ENCODE results near the gene CPNE5.
A peak's percentile ranks its signal among the peaks of the same experiment; 100 is the strongest.

The CPNE5 gene

GRCh38 chr6:36884610-36885009 lies 45.4 kb upstream of the CPNE5 start:
- no CpG with 5 or more reads among the region's 3 CpGs for WGBS (ENCODE audit: extremely low coverage, insufficient coverage, insufficient read length)
- no peak overlapping the region for H3K4me2 ChIP-seq (ENCODE audit: low read length)

GRCh38 chr6:36875250-36875633 lies 36.0 kb upstream of the CPNE5 start:
- Histone ChIP-seq H3K27ac (ENCODE audit: low read depth, low read length) (no peak overlapping the region), H2BK5ac (ENCODE audit: low read depth, low read length, poor library complexity) (no peak overlapping the region), H3K4me2 (ENCODE audit: low read length) (peak overlapping the region; percentile 79), H3K4ac (ENCODE audit: low read depth, low read length) (no peak overlapping the region), H3K27me3 (ENCODE audit: insufficient read depth, low read length) (no peaks in the 10 kb centered on the region), H3K23ac (ENCODE audit: low read length) (no peak overlapping the region), H3K79me1 (ENCODE audit: low read length) (peaks cover 5% of the 10 kb centered on the region), H2AFZ (ENCODE audit: insufficient read depth, low read length, poor library complexity) (no peak overlapping the region), H3K14ac (ENCODE audit: low read length) (no peak overlapping the region), H4K91ac (ENCODE audit: low read depth, low read length) (no peak overlapping the region), H3K36me3 (ENCODE audit: control insufficient read depth in 1 of 2, insufficient read depth in 2 of 2, low read length in 2 of 2) (peaks cover 0 to 2% of the 10 kb centered on the region in 2 experiments), H3K4me3 (ENCODE audit: low read depth, low read length) (no peak overlapping the region), H3K9me3 (ENCODE audit: insufficient read depth, low read depth, low read length) (no peaks in the 10 kb centered on the region), H2AK5ac (ENCODE audit: low read length) (no peak overlapping the region), H3K18ac (ENCODE audit: low read length) (no peak overlapping the region), H3K4me1 (ENCODE audit: control insufficient read depth in 1 of 2, insufficient read depth in 2 of 2, low read length in 2 of 2) (peaks cover 2 to 6% of the 10 kb centered on the region in 2 experiments), H3K9ac (ENCODE audit: low read length) (no peak overlapping the region), H3K79me2 (ENCODE audit: control insufficient read depth, insufficient read depth, low read length, poor library complexity) (peaks cover 4% of the 10 kb centered on the region), H4K8ac (ENCODE audit: low read depth, low read length) (peak overlapping the region; percentile 41), H4K12ac (ENCODE audit: low read depth, low read length) (no peak overlapping the region), H2BK12ac (ENCODE audit: low read length) (no peak overlapping the region), H2BK120ac (ENCODE audit: insufficient read depth, low read length, poor library complexity) (no peak overlapping the region)
- no CpG with 5 or more reads among the region's 6 CpGs for WGBS (ENCODE audit: extremely low coverage, insufficient coverage, insufficient read length)
- no peak for DNase-seq

More at GRCh38 chr6:36884610-36885009, 45.4 kb upstream of the CPNE5 start:
- Histone ChIP-seq H3K79me2 (ENCODE audit: control insufficient read depth, insufficient read depth, low read length, poor library complexity) (peaks cover 3% of the 10 kb centered on the region), H2BK120ac (ENCODE audit: insufficient read depth, low read length, poor library complexity) (no peak overlapping the region), H3K4me1 (ENCODE audit: control insufficient read depth in 1 of 2, insufficient read depth in 2 of 2, low read length in 2 of 2) (peaks cover 0 to 4% of the 10 kb centered on the region in 2 experiments), H3K18ac (ENCODE audit: low read length) (no peak overlapping the region), H3K23ac (ENCODE audit: low read length) (no peak overlapping the region), H3K14ac (ENCODE audit: low read length) (no peak overlapping the region), H4K8ac (ENCODE audit: low read depth, low read length) (no peak overlapping the region), H3K4ac (ENCODE audit: low read depth, low read length) (no peak overlapping the region), H3K4me3 (ENCODE audit: low read depth, low read length) (no peak overlapping the region), H2BK5ac (ENCODE audit: low read depth, low read length, poor library complexity) (no peak overlapping the region), H2AFZ (ENCODE audit: insufficient read depth, low read length, poor library complexity) (no peak overlapping the region), H2AK5ac (ENCODE audit: low read length) (no peak overlapping the region), H3K79me1 (ENCODE audit: low read length) (peaks cover 6% of the 10 kb centered on the region), H2BK12ac (ENCODE audit: low read length) (no peak overlapping the region), H4K12ac (ENCODE audit: low read depth, low read length) (no peak overlapping the region), H3K36me3 (ENCODE audit: control insufficient read depth in 1 of 2, insufficient read depth in 2 of 2, low read length in 2 of 2) (no peaks in the 10 kb centered on the region), H3K27ac (ENCODE audit: low read depth, low read length) (no peak overlapping the region), H3K9ac (ENCODE audit: low read length) (no peak overlapping the region), H4K91ac (ENCODE audit: low read depth, low read length) (no peak overlapping the region), H3K9me3 (ENCODE audit: insufficient read depth, low read depth, low read length) (no peaks in the 10 kb centered on the region), H3K27me3 (ENCODE audit: insufficient read depth, low read length) (no peaks in the 10 kb centered on the region)
- no peak for DNase-seq

- no peak within 1 kb of the TSS for H3K23ac ChIP-seq (ENCODE audit: low read length)
- no CpG with 5 or more reads among the region's 54 CpGs for WGBS (ENCODE audit: extremely low coverage, insufficient coverage, insufficient read length)
Measured at GRCh38 chr6:36874443-36875249, 35.4 kb upstream of the CPNE5 start, which contains the start of gene PPIL1. PPIL1 (minus strand) TSS chr6:36874803; CDS start chr6:36874772, 31 bp downstream.

GRCh38 chr6:36873612-36874442 lies 34.6 kb upstream of the CPNE5 start:
- Histone ChIP-seq H3K4me1 (ENCODE audit: control insufficient read depth in 1 of 2, insufficient read depth in 2 of 2, low read length in 2 of 2) (peaks cover 2 to 6% of the 10 kb centered on the region in 2 experiments), H2BK120ac (ENCODE audit: insufficient read depth, low read length, poor library complexity) (no peak overlapping the region), H3K9ac (ENCODE audit: low read length) (peak overlapping the region; percentile 83), H3K4me3 (ENCODE audit: low read depth, low read length) (peak overlapping the region; percentile 95), H3K9me3 (ENCODE audit: insufficient read depth, low read depth, low read length) (no peaks in the 10 kb centered on the region), H3K27ac (ENCODE audit: low read depth, low read length) (no peak overlapping the region), H3K4ac (ENCODE audit: low read depth, low read length) (peak overlapping the region; percentile 76), H3K4me2 (ENCODE audit: low read length) (peak overlapping the region; percentile 79), H3K36me3 (ENCODE audit: control insufficient read depth in 1 of 2, insufficient read depth in 2 of 2, low read length in 2 of 2) (peaks cover 0 to 2% of the 10 kb centered on the region in 2 experiments), H4K91ac (ENCODE audit: low read depth, low read length) (peak overlapping the region; percentile 18), H2AFZ (ENCODE audit: insufficient read depth, low read length, poor library complexity) (no peak overlapping the region), H4K8ac (ENCODE audit: low read depth, low read length) (peak overlapping the region; percentile 98), H4K12ac (ENCODE audit: low read depth, low read length) (peak overlapping the region; percentile 98), H2AK5ac (ENCODE audit: low read length) (no peak overlapping the region), H2BK5ac (ENCODE audit: low read depth, low read length, poor library complexity) (no peak overlapping the region), H3K18ac (ENCODE audit: low read length) (no peak overlapping the region), H2BK12ac (ENCODE audit: low read length) (no peak overlapping the region), H3K27me3 (ENCODE audit: insufficient read depth, low read length) (no peaks in the 10 kb centered on the region), H3K79me2 (ENCODE audit: control insufficient read depth, insufficient read depth, low read length, poor library complexity) (peaks cover 4% of the 10 kb centered on the region), H3K23ac (ENCODE audit: low read length) (no peak overlapping the region), H3K14ac (ENCODE audit: low read length) (peak overlapping the region; percentile 44), H3K79me1 (ENCODE audit: low read length) (peaks cover 5% of the 10 kb centered on the region)
- peak; percentile 13 to 45 for DNase-seq
- WGBS (ENCODE audit: extremely low coverage, insufficient coverage, insufficient read length), result no CpG with 5 or more reads among the region's 11 CpGs

More at GRCh38 chr6:36874443-36875249, 35.4 kb upstream of the CPNE5 start, which contains the start of gene PPIL1:
- Histone ChIP-seq H4K91ac (ENCODE audit: low read depth, low read length) (peak within 1 kb of the TSS; percentile 97), H3K18ac (ENCODE audit: low read length) (peak within 1 kb of the TSS; percentile 91), H4K12ac (ENCODE audit: low read depth, low read length) (peak within 1 kb of the TSS; percentile 98), H3K79me2 (ENCODE audit: control insufficient read depth, insufficient read depth, low read length, poor library complexity) (peaks cover 4% of the 10 kb centered on the region), H2AFZ (ENCODE audit: insufficient read depth, low read length, poor library complexity) (peak within 1 kb of the TSS; percentile 95), H3K9ac (ENCODE audit: low read length) (peak within 1 kb of the TSS; percentile 83), H2BK12ac (ENCODE audit: low read length) (no peak within 1 kb of the TSS), H2BK5ac (ENCODE audit: low read depth, low read length, poor library complexity) (peak within 1 kb of the TSS; percentile 95), H3K14ac (ENCODE audit: low read length) (peak within 1 kb of the TSS; percentile 96), H3K4me1 (ENCODE audit: control insufficient read depth in 1 of 2, insufficient read depth in 2 of 2, low read length in 2 of 2) (peaks cover 2 to 6% of the 10 kb centered on the region in 2 experiments), H3K4me2 (ENCODE audit: low read length) (peak within 1 kb of the TSS; percentile 79), H4K8ac (ENCODE audit: low read depth, low read length) (peak within 1 kb of the TSS; percentile 98), H3K9me3 (ENCODE audit: insufficient read depth, low read depth, low read length) (no peaks in the 10 kb centered on the region), H2AK5ac (ENCODE audit: low read length) (no peak within 1 kb of the TSS), H3K4ac (ENCODE audit: low read depth, low read length) (peak within 1 kb of the TSS; percentile 76), H3K79me1 (ENCODE audit: low read length) (peaks cover 5% of the 10 kb centered on the region), H3K27ac (ENCODE audit: low read depth, low read length) (peak within 1 kb of the TSS; percentile 84), H3K36me3 (ENCODE audit: control insufficient read depth in 1 of 2, insufficient read depth in 2 of 2, low read length in 2 of 2) (peaks cover 0 to 2% of the 10 kb centered on the region in 2 experiments), H3K27me3 (ENCODE audit: insufficient read depth, low read length) (no peaks in the 10 kb centered on the region), H3K4me3 (ENCODE audit: low read depth, low read length) (peak within 1 kb of the TSS; percentile 95), H2BK120ac (ENCODE audit: insufficient read depth, low read length, poor library complexity) (peak within 1 kb of the TSS; percentile 96)
- DNase-seq, result peak; percentile 75 to 88
